ENCODE data around the gene CTDSP2.
"Not testable (repeated sequence)": the region's sequence is repeated elsewhere in the genome, so short reads cannot be mapped to it uniquely, and the experiment has no call there.

The CTDSP2 gene

DNA sequence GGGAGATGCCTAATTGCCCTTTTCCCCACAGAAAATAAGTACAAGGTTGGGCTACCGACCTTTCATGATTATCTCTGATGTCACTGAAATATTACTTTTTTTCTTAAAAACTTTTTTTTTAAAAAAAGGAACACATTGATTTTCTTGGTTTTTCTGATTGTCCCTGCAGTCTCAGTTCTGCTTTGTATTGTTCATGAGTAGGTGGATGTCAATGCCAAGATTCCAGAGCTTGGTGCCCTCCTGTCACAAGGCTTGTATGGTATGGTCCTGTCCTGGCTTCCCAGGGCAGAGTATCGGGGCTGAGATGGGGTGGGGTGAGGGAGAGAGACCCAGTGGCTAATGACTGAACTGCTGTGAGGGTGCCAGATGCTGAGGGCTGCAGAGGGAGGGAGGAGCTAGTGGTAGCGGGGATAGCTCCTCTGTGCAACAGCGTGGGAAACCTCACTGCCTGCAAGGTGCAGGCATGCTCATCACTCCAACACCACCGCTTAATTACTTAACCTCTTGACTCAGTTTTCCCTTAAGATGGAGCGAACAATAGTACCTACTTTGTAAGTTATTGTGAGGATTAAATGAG lies 4.4 kb upstream of the CTDSP2 start:
- TF ChIP-seq, protein P1, sequence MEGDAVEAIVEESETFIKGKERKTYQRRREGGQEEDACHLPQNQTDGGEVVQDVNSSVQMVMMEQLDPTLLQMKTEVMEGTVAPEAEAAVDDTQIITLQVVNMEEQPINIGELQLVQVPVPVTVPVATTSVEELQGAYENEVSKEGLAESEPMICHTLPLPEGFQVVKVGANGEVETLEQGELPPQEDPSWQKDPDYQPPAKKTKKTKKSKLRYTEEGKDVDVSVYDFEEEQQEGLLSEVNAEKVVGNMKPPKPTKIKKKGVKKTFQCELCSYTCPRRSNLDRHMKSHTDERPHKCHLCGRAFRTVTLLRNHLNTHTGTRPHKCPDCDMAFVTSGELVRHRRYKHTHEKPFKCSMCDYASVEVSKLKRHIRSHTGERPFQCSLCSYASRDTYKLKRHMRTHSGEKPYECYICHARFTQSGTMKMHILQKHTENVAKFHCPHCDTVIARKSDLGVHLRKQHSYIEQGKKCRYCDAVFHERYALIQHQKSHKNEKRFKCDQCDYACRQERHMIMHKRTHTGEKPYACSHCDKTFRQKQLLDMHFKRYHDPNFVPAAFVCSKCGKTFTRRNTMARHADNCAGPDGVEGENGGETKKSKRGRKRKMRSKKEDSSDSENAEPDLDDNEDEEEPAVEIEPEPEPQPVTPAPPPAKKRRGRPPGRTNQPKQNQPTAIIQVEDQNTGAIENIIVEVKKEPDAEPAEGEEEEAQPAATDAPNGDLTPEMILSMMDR (IDR thresholded peaks at IDR 0.05; ENCODE audit: low read depth, low read length): no peak
- no peak overlapping the region for H3K4me3 ChIP-seq (ENCODE audit: low read depth, low read length)

DNA sequence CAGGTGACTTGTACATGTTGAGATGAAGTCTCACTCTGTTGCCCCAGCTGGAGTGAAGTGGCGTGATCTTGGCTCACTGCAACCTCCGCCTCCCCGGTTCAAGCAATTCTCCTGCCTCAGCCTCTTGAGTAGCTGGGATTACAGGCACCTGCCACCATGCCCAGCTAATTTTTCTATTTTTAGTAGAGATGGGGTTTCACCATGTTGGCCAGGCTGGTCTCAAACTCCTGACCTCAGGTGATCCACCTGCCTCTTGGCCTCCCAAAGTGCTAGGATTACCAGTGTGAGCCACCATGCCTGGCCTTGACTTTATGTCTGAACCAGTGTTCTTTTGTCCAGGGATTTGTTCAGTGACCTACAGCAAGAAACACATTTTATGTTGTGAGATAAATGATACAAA lies 2.9 kb upstream of the CTDSP2 start:
- H3K4me3 ChIP-seq (ENCODE audit: low read depth, low read length): not testable (repeated sequence)

DNA sequence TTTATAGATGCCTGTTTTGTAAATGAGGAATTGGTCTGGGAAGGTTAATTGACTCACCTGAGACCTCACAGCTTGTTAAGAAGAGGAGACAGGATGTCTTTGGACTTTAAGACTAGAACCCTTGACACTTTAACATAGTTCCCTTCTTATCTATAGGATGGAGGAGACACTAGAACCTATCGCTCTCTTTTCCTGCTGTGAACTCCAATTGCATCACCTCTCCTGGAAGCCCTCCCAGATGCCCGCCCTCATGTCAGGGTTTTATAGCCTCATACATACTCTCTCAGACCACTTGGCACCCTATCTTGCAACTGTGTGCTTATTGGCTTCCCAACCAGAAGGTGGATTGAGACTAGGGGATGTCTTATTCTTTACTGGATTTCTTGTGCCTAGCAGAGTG lies 2.5 kb upstream of the CTDSP2 start:
- no peak overlapping the region for H3K4me3 ChIP-seq (ENCODE audit: low read depth, low read length)
- TF ChIP-seq, protein P1 (IDR thresholded peaks at IDR 0.05; ENCODE audit: low read depth, low read length): no peak

DNA sequence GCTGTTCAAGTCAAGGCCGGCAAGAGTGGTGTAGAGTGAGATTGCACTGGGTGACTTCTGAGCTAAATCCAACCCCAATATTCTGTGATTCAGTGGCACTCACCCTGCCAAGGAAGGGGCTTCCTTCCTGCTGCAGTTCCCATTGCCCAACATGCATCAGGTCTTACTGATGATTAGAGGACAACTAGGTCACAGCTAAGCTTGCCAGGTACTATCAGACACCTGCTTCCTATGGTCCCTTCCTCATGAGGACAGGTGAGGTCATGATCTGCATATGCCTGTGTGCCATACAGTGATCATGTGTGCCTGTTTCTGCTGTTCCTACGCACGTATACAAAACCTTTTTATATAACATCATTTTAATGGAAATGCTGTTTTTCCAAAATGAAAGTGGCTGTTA lies 1.7 kb upstream of the CTDSP2 start:
- TF ChIP-seq, protein P1 (IDR thresholded peaks at IDR 0.05; ENCODE audit: low read depth, low read length): no peak
- no peak overlapping the region for H3K4me3 ChIP-seq (ENCODE audit: low read depth, low read length)

- TF ChIP-seq, protein P1 (IDR thresholded peaks at IDR 0.05; ENCODE audit: low read depth, low read length): no peak
- H3K4me3 ChIP-seq (ENCODE audit: low read depth, low read length): peak overlapping the region; percentile 99
Measured at GRCh38 chr12:57846285-57846576, 298 bp downstream of the CTDSP2 start.

GRCh38 chr12:57845478-57846284 lies 848 bp downstream of the CTDSP2 start:
- TF ChIP-seq, protein P1 (IDR thresholded peaks at IDR 0.05; ENCODE audit: low read depth, low read length): no peak
- peak overlapping the region; percentile 99 for H3K4me3 ChIP-seq (ENCODE audit: low read depth, low read length)

DNA sequence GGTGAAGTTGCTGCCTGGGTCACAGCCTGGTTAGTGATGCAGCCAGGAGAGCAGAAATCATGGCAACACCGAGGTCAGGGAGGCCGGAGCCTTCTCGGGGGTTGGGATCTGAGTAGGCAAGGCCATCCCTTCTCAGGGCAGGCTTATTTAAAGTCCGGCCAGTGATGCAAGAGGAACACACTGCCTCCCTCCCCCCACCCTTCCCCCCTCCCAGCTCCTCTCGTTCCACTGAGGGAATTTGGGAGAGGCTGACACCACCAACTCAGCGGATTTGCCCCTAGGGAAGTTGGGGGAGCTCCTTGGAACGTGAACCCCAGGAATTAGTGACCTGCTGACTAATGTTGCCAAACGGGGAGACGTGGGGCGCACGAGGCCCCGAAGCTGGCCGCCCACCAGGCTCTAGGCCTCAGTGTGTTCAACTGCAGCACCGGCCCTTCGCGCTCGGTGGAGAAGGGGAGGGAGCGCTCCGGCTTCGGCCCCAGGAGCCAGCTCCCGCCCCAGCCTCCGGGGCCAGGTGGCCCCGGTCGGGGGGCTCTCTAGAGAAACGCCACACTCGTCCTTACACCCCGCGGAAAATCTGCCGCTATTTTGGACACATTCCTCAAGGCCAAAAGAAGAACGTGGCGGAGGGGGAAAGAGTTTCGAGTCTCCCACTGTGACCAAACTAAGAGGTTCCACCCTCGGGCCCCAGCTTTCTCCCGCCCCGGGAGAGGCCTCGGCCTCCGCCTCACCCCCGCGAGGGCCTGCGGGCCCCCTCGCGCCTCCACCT lies 1.6 kb downstream of the CTDSP2 start:
- TF ChIP-seq, protein P1 (IDR thresholded peaks at IDR 0.05; ENCODE audit: low read depth, low read length): no peak
- H3K4me3 ChIP-seq (ENCODE audit: low read depth, low read length): peak overlapping the region; percentile 99
